ENCODE measurements around the gene GRAMD2B. TPM values are rescaled to one million over a fixed set of nuclear protein-coding genes. Genes with fewer than 3 reads are reported as not detected.
"Not testable (repeated sequence)": the region's sequence is repeated elsewhere in the genome, so short reads cannot be mapped to it uniquely, and the experiment has no call there.

Gene GRAMD2B
- total RNA-seq, 2 experiments from 2014 or later, result 9.7 to 13.9 TPM

DNA sequence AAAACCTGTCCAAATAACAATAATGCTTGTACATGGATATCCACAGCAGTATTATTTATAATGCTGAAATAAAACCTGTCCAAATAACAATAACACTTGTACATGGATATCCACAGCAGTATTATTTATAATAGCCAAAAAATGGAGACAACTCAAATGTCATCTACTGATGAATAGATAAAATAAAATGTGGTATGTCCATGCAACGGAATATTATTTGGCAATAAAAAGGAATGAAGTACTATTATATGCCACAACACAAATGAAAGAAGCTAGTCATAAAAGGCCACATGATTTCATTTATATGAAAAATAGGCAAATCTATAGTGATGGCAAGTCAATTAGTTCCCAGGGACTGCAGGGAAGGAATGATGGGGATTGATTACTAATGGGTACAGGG is 31.8 kb upstream of the GRAMD2B start:
- POLR2A ChIA-PET, result no interaction called here
- CTCF ChIA-PET, result interaction anchor here (0.7 kb wide), 1 partner anchor 142 kb away, joined by 3 read pairs; no protein-coding TSS in a partner anchor
- H3K4me1 Mint-ChIP-seq, result no peaks in the 10 kb centered on the region
- no peak overlapping the region for H3K27ac Mint-ChIP-seq
- intact Hi-C loops (cut with DNase I, micrococcal nuclease), result no loop called here
- DNase-seq (no peak), ATAC-seq (no peak)
- no peak overlapping the region for H3K4me3 Mint-ChIP-seq
- H3K9me3 Mint-ChIP-seq (ENCODE audit: low read depth), result no peaks in the 10 kb centered on the region
- H3K27me3 Mint-ChIP-seq, result no peaks in the 10 kb centered on the region
- H3K36me3 Mint-ChIP-seq (ENCODE audit: low read depth), result no peaks in the 10 kb centered on the region

DNA sequence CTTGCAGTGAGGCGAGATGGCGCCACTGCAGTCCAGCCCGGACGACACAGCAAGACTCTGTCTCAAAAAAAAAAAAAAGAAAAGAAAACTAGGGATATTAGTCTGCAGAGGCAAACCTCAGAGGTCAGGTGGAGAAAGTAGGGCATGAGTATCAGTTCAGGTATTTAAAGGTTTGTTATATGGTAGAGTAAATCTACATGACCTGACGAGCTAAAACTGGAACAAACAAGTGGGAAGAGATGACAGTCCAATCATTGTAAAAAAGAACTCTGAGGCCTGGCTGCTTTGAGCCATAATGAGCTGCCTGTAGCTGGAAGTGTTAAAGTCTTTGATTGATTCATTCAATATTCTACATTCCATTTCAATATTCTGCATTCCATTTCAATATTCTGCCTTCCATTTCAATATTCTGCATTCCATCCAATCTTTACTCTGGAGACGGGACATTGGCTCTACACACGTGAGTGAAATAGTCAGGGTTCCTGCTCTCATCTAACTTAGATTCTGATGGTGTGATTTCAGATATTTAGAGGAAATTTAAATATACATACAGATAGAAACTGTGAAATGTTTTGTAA is 28.9 kb upstream of the GRAMD2B start:
- H3K4me1 Mint-ChIP-seq, result no peaks in the 10 kb centered on the region
- CTCF ChIA-PET, result interaction anchor here (0.6 kb wide), 1 partner anchor 38 kb away, joined by 3 read pairs; no protein-coding TSS in a partner anchor

DNA sequence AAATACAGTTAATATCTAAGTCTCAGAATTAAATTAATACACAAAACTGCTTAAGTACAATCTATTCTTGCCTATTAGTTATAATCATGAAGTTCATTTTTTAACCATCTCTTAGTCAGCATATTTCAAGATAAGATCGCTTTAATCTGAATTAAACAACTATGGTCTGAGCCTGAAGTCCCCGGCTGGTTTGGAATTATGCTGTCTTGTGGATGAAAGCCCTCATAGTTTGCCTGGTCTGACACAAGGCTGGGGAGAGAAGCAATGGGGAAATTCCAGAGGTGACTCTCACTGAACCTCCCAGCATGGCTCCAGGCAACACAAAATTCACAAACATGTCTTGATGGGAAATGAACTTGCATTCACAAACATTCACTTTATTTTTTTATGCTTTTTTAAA is 28.0 kb upstream of the GRAMD2B start:
- Mint-ChIP-seq H3K27ac (no peak overlapping the region), H3K27me3 (no peaks in the 10 kb centered on the region), H3K4me1 (no peaks in the 10 kb centered on the region), H3K9me3 (ENCODE audit: low read depth) (peaks cover 7% of the 10 kb centered on the region), H3K36me3 (ENCODE audit: low read depth) (no peaks in the 10 kb centered on the region), H3K4me3 (no peak overlapping the region)
- CTCF ChIA-PET, result no interaction called here
- no peak for ATAC-seq
- intact Hi-C loops (cut with DNase I, micrococcal nuclease), result no loop called here
- POLR2A ChIA-PET, result no interaction called here
- DNase-seq, result no peak

More for the DNA sequence above, 28.9 kb upstream of the GRAMD2B start:
- Mint-ChIP-seq H3K4me3 (no peak overlapping the region), H3K27ac (no peak overlapping the region), H3K27me3 (no peaks in the 10 kb centered on the region), H3K9me3 (ENCODE audit: low read depth) (peaks cover 3% of the 10 kb centered on the region), H3K36me3 (ENCODE audit: low read depth) (no peaks in the 10 kb centered on the region)
- ATAC-seq, result no peak
- DNase-seq, result no peak
- intact Hi-C loops (cut with DNase I, micrococcal nuclease), result no loop called here
- POLR2A ChIA-PET, result interaction anchor here (0.6 kb wide), 1 partner anchor 37 kb away, joined by 4 read pairs; no protein-coding TSS in a partner anchor

DNA sequence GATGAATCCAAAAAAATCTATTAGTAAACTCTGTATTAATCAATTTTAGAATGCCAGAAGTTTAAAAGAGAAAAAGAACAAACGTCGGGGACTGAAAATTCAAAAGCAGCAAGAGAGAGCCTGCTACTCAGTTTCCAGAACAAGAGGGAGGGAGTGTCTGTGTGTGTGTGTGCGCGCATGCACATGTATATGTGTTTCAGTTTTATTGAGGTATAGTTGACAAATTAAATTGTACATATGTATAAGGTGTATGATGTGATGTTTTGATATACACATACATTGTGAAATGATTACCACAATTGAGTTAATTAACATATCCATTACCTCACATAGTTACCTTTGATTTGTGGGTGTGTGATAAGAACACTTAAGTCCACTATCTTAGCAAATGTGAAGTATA is 27.6 kb upstream of the GRAMD2B start:
- H3K36me3 Mint-ChIP-seq (ENCODE audit: low read depth), result peaks cover under 1% of the 10 kb centered on the region
- H3K4me1 Mint-ChIP-seq, result no peaks in the 10 kb centered on the region
- no peak for ATAC-seq
- CTCF ChIA-PET, result no interaction called here
- POLR2A ChIA-PET, result no interaction called here
- DNase-seq, result no peak
- no peak overlapping the region for H3K27ac Mint-ChIP-seq
- no peaks in the 10 kb centered on the region for H3K27me3 Mint-ChIP-seq
- peaks cover 8% of the 10 kb centered on the region for H3K9me3 Mint-ChIP-seq (ENCODE audit: low read depth)
- no peak overlapping the region for H3K4me3 Mint-ChIP-seq
- intact Hi-C loops (cut with DNase I, micrococcal nuclease), result no loop called here

DNA sequence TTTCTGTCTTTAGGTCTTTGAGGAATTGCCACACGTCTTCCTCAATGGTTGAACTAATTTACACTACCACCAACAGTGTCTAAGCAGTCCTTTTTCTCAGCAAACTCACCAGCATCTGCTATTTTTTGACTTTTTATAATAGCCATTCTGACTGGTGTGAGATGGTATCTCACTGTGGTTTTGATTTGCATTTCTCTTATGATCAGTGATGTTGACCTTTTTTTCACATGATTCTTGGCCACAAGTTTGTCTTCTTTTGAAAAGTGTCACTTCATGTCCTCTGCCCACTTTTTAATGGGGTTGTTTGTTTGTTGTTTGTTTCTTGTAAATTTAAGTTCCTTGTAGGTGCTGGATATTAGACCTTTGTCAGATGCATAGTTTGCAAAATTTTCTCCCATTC is 26.5 kb upstream of the GRAMD2B start:
- H3K36me3 Mint-ChIP-seq (ENCODE audit: low read depth); ATAC-seq; H3K4me3 Mint-ChIP-seq; H3K27ac Mint-ChIP-seq; H3K4me1 Mint-ChIP-seq; DNase-seq; POLR2A ChIA-PET; H3K27me3 Mint-ChIP-seq; CTCF ChIA-PET; intact Hi-C loops (cut with DNase I, micrococcal nuclease): not testable (repeated sequence)
- peaks cover 16% of the 10 kb centered on the region for H3K9me3 Mint-ChIP-seq (ENCODE audit: low read depth)

DNA sequence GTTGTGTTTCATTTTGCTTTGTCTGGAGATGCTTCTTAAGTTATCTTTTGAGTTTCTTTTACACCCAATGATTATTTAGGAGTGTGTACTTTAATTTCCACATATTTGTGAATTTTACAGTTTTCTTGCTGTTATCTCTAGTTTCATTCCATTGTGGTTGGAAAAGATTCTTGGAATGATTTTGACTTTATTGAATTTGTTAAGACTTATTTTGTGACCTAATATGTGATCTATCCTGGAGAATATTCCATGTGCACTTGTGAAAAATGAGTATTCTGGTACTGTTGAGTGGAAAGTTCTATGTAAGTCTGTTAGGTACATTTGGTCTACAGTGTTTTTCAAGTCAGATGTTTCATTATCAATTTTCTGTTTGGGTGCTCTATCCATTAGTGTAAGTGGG is 24.4 kb upstream of the GRAMD2B start:
- ATAC-seq, result no peak
- peaks cover 2% of the 10 kb centered on the region for H3K36me3 Mint-ChIP-seq (ENCODE audit: low read depth)
- intact Hi-C loops (cut with DNase I, micrococcal nuclease), result no loop called here
- CTCF ChIA-PET, result interaction anchor here (0.6 kb wide), 1 partner anchor 16 kb away, joined by 3 read pairs; no protein-coding TSS in a partner anchor
- H3K4me1 Mint-ChIP-seq, result no peaks in the 10 kb centered on the region
- POLR2A ChIA-PET, result no interaction called here
- H3K4me3 Mint-ChIP-seq, result no peak overlapping the region
- no peak overlapping the region for H3K27ac Mint-ChIP-seq
- no peaks in the 10 kb centered on the region for H3K27me3 Mint-ChIP-seq
- H3K9me3 Mint-ChIP-seq (ENCODE audit: low read depth), result peaks cover 19% of the 10 kb centered on the region
- DNase-seq, result no peak

DNA sequence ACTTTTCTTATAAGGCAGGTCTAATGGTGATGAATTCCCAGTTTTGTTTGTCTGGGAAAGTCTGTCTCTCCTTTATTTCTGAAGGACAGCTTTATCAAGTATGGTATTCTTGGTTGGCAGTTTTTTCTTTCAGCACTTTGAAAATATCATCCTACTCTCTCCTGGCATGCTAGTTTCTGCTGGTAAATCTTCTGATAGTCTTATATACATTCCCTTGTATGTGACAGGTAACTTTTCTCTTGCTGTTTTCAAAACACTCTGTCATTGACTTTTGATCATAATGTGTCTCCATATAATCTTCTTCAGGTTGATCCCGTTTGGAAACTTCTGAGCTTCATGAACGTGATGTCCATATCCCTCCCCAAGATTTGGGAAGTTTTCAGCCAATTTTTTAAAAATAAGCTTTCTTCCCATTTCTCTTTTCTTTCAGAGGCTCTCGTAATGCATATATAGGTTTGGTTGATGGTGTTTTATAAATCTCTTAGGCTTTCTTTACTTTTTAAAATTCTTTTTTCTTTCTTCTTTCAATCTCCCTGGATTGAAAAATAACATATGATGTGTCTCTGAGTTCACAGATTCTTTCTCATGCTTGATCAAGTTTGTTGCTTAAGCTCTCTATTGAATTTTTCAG is 22.5 kb upstream of the GRAMD2B start:
- no peak for DNase-seq
- ChIA-PET CTCF (interaction anchor here (0.8 to 1.9 kb wide), 5 partner anchors 14 to 140 kb away, joined by 3 to 5 read pairs (median 3); partner anchors contain the start of gene GRAMD2B), POLR2A (no interaction called here)
- H3K27ac Mint-ChIP-seq, result no peak overlapping the region
- H3K27me3 Mint-ChIP-seq, result no peaks in the 10 kb centered on the region
- peaks cover 2% of the 10 kb centered on the region for H3K36me3 Mint-ChIP-seq (ENCODE audit: low read depth)
- peaks cover 19% of the 10 kb centered on the region for H3K9me3 Mint-ChIP-seq (ENCODE audit: low read depth)
- no peak for ATAC-seq
- intact Hi-C loops (cut with DNase I, micrococcal nuclease), result no loop called here
- H3K4me1 Mint-ChIP-seq, result no peaks in the 10 kb centered on the region
- H3K4me3 Mint-ChIP-seq, result no peak overlapping the region

DNA sequence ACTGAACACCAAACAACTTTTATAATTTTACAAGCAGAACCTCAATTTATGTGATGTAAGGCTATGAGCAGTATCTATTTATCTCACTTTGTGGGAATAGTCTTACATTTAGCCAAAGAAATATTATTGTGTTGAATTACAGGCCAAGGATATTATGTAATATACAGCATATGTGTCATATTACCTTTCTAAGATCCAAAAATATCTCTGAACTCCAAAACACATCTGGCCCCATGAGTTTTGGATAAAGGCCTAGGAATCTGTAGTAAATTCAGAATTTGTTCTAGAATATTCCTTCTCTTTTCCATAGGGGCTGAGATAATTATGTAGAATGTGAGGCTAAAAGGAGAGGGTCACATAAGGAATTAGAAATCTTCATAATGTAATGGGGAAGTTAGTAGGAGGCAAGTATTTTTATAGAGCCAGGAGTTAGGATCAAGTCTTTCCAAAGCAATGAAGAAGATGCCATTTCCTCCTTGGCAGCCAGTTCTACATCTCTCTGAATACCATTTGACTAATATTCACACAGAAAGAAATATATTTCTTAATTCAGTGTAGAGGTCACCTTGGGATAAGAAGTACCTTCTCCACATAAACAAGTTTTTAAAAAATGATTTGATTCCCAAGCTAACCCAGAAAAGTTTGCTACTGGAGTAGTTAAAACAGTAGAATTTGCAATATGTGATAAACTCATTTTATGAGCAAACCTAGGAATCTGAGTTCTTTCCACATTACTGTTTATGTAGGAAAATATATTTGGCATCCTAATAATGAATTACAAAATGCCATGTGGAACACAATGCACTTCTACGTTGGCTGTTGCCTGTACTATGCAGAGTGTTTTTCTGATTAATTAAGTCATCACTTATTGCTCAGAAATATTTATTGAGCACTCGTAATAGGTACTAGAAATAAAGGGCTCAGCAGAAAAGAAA is 20.3 kb upstream of the GRAMD2B start:
- Mint-ChIP-seq H3K36me3 (ENCODE audit: low read depth) (peaks cover 2% of the 10 kb centered on the region), H3K9me3 (ENCODE audit: low read depth) (peaks cover 19% of the 10 kb centered on the region), H3K4me3 (no peak overlapping the region), H3K27ac (no peak overlapping the region), H3K27me3 (peaks cover 2% of the 10 kb centered on the region), H3K4me1 (no peaks in the 10 kb centered on the region)
- POLR2A ChIA-PET, result no interaction called here
- CTCF ChIA-PET, result no interaction called here
- DNase-seq (no peak), ATAC-seq (no peak)
- intact Hi-C loops (cut with DNase I, micrococcal nuclease), result no loop called here

DNA sequence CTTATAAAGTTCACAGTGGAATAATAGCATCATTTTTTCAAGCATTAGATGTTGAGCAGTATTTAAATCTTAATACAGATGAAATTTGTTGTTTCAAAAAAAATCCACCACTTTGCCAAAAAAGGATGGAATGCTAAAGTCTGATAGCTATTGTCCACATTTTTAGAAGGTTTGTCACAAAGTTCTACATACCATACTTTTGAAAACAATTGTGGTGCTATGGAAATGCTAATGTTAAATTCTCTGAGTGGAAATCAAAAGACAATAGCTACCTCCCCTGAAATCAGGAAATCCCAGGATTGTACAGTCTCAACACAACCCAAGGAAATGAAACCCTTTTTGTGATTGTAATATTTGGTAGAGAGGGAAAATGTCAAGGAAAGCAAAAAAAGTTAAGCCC is 19.3 kb upstream of the GRAMD2B start:
- Mint-ChIP-seq H3K4me1 (no peaks in the 10 kb centered on the region), H3K27me3 (peaks cover 2% of the 10 kb centered on the region), H3K36me3 (ENCODE audit: low read depth) (peaks cover 2% of the 10 kb centered on the region), H3K9me3 (ENCODE audit: low read depth) (peaks cover 17% of the 10 kb centered on the region), H3K27ac (no peak overlapping the region), H3K4me3 (no peak overlapping the region)
- DNase-seq (no peak), ATAC-seq (no peak)
- POLR2A ChIA-PET, result no interaction called here
- CTCF ChIA-PET, result no interaction called here
- intact Hi-C loops (cut with DNase I, micrococcal nuclease), result no loop called here

DNA sequence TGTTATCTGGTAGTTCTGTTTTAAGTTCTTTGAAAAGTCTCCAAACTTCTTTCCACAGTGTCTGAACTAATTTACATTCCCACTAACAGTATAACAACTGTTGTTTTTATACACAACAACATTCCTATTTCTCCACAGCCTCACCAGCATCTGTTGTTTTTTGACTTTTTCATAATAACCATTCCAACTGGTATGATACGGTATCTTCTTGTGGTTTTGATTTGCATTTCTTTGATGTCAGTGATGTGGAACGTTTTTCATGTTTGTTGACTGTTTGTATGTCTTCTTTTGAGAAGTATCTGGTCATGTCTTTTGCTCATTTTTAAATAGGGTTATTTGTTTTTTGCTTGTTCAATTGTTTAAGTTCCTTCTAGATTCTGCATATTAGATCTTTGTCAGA is 12.6 kb upstream of the GRAMD2B start:
- peaks cover 16% of the 10 kb centered on the region for H3K9me3 Mint-ChIP-seq (ENCODE audit: low read depth)
- ChIA-PET CTCF (interaction anchor here (1.1 kb wide), 1 partner anchor 89 kb away, joined by 3 read pairs; no protein-coding TSS in a partner anchor), POLR2A (no interaction called here)
- no peak overlapping the region for H3K4me3 Mint-ChIP-seq
- H3K27ac Mint-ChIP-seq, result no peak overlapping the region
- intact Hi-C loops (cut with DNase I, micrococcal nuclease), result no loop called here
- H3K36me3 Mint-ChIP-seq (ENCODE audit: low read depth), result no peaks in the 10 kb centered on the region
- H3K4me1 Mint-ChIP-seq, result peaks cover 4% of the 10 kb centered on the region
- ATAC-seq (no peak), DNase-seq (no peak)
- peaks cover 20% of the 10 kb centered on the region for H3K27me3 Mint-ChIP-seq

DNA sequence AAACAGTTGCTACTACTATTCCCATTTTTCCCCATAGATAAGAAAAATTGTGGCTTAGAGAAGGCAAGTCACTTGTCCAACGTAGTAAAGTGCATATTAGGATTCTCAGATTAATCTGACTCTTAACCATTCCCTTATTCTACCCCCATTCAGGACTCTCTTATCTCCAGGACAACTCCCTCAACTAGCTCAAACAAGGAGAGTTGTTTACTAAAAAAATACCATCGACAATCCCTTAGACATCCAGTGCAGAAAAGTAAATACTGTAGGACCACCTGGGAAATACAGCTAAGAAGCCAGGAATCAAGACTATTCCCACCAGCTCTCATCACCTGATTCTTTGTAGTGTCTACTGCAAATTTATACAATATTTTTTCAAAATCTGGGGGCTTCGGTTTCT is 9.4 kb upstream of the GRAMD2B start:
- CTCF ChIA-PET, result no interaction called here
- H3K27ac Mint-ChIP-seq, result no peak overlapping the region
- H3K9me3 Mint-ChIP-seq (ENCODE audit: low read depth), result peaks cover 16% of the 10 kb centered on the region
- DNase-seq, result no peak
- H3K4me1 Mint-ChIP-seq, result peaks cover 4% of the 10 kb centered on the region
- no peaks in the 10 kb centered on the region for H3K36me3 Mint-ChIP-seq (ENCODE audit: low read depth)
- H3K4me3 Mint-ChIP-seq, result no peak overlapping the region
- no peak for ATAC-seq
- intact Hi-C loops (cut with DNase I, micrococcal nuclease), result no loop called here
- POLR2A ChIA-PET, result no interaction called here
- H3K27me3 Mint-ChIP-seq, result peaks cover 18% of the 10 kb centered on the region

Measured in activated CD4-positive, alpha-beta T cell treated with anti-CD3 and anti-CD28 coated beads for 36 hours (primary cell).